Right lobe of liver (tissue), 6 donors: ENCODE measurements around the gene RAB25. TPM values are rescaled to one million over a fixed set of nuclear protein-coding genes. Genes with fewer than 3 reads are reported as not detected.
"Not testable (repeated sequence)": the region's sequence is repeated elsewhere in the genome, so short reads cannot be mapped to it uniquely, and the experiment has no call there.

Experiments
- ATAC-seq, 4 donors: fragments of 200-7000 bp; cut with Tn5 transposase; one replicate each; pipeline ENCODE4 v1.9.1; 2020; ENCODE audit warnings: mild to moderate bottlenecking in 4 of 4, moderate library complexity in 4 of 4
- DNase-seq, 3 donors: peaks; one replicate each; pipeline ENCODE4 v3.0.0-alpha.2; 2020
- H3K27ac ChIP-seq, 3 donors: fragments of 200-600 bp; one replicate each; pipeline ENCODE4 v1.8.0; 2022
- H3K27me3 ChIP-seq, 2 donors: fragments of 200-600 bp; one replicate each; pipeline ENCODE4 v1.8.0; 2022
- H3K36me3 ChIP-seq, 4 donors: fragments of 200-600 bp; sonication (generic) in 1 of 4; one replicate each; pipeline versions ENCODE4 v1.5.1 to v1.8.0; 2017 to 2022; ENCODE audit warnings: control low read depth in 1 of 4
- H3K4me1 ChIP-seq, 4 donors: fragments of 200-600 bp; sonication (generic) in 1 of 4; one replicate each; pipeline versions ENCODE4 v1.5.1 to v1.8.0; 2017 to 2022; ENCODE audit warnings: control low read depth in 1 of 4
- H3K4me3 ChIP-seq, 3 donors: fragments of 200-600 bp; one replicate each; pipeline ENCODE4 v1.8.0; 2022
- H3K9me3 ChIP-seq, 4 donors: fragments of 200-600 bp; sonication (generic) in 1 of 4; one replicate each; pipeline versions ENCODE4 v1.5.1 to v1.8.0; 2017 to 2022; ENCODE audit warnings: control low read depth in 1 of 4
- POLR2A ChIP-seq: fragments of 450-650 bp; IDR thresholded peaks from one replicate; pipeline ENCODE4 v1.6.1; 2017; ENCODE audit warnings: antibody characterized with exemption, mild to moderate bottlenecking
- whole genome bisulfite sequencing: methylation state at CpG from one replicate; pipeline ENCODE4 v1.1.6; 2018; ENCODE audit warnings: low coverage, low lambda C conversion rate; ENCODE audit not compliant: insufficient coverage; ENCODE audit errors: missing lambda C conversion rate; 5-methylcytosine and 5-hydroxymethylcytosine counted together
- intact Hi-C, 2 donors: fragments of 100-400 bp; cut with DNase I; formaldehyde crosslinking; loops; one replicate each; pipeline versions ENCODE4 v1.11.2 to v1.14.1; 2022
- total RNA-seq, 6 experiments: library from RNA; depleted of rRNA in 2 of 6; stranded (reverse); fragments of >200 nt in 2 of 6; fragmentation: NEBNext Ultra II Directional in 3 of 6; extraction: Animal tissue kit (Norgen Biotek cat#: 25700) in 3 of 6; gene quantifications; one replicate each; pipeline versions ENCODE4 v1.1.0 to v1.2.4, GENCODE V29; 2016 to 2023
- TF ChIP-seq, protein P1 (sequence below), 4 donors: fragments of 200-600 bp in 3 of 4; fragments of 450-650 bp in 1 of 4; IDR thresholded peaks; one replicate each; pipeline versions ENCODE4 v1.5.1 to v1.8.0; 2016 to 2022; ENCODE audit warnings: antibody characterized with exemption in 4 of 4, mild to moderate bottlenecking in 2 of 4
- donor health status: DM: no; HTN: yes; CAD: no.
- donor health status: DM: no; HTN: no; CAD: no.
- donor health status: DM: no; HTN: no; CAD: no.
- donor health status: DM: no; HTN: yes; CAD: no.
- donor health status: DM: no; HTN: yes; CAD: no.

Gene RAB25
- total RNA-seq, 6 experiments from 2014 or later = 0.40 to 3.2 (median 0.77) TPM

DNA sequence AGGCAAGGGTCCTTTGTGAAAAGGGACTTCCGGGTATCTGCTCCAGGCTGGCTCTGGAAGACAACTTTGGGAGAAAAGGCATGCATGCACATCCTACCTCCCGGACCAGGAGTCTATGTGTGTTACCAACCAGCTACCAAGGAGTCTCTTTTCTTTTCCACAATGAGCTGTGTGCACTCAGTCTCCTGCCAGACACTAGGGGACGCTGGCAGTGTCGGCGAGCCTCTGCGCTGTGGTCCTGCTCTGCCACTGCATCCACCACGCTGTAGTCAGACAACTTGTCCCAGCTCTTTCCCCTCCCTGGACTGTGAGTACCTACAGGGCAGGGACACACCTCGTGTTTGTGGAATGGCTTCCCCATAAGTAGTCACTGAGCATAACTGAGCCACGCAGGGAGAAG lies 35.1 kb upstream of the RAB25 start:
- Histone ChIP-seq H3K27me3 (no peaks in the 10 kb centered on the region), H3K36me3 (no peaks in the 10 kb centered on the region), H3K4me3 (no peak overlapping the region), H3K9me3 (no peaks in the 10 kb centered on the region), H3K4me1 (no peaks in the 10 kb centered on the region), H3K27ac (no peak overlapping the region)
- ATAC-seq (peak; percentile 67 to 83 (median 75)), DNase-seq (peak in 1 of 3 donors; percentile 40)
- intact Hi-C loops = no loop called here
- TF ChIP-seq POLR2A = no peak
- TF ChIP-seq, protein P1, sequence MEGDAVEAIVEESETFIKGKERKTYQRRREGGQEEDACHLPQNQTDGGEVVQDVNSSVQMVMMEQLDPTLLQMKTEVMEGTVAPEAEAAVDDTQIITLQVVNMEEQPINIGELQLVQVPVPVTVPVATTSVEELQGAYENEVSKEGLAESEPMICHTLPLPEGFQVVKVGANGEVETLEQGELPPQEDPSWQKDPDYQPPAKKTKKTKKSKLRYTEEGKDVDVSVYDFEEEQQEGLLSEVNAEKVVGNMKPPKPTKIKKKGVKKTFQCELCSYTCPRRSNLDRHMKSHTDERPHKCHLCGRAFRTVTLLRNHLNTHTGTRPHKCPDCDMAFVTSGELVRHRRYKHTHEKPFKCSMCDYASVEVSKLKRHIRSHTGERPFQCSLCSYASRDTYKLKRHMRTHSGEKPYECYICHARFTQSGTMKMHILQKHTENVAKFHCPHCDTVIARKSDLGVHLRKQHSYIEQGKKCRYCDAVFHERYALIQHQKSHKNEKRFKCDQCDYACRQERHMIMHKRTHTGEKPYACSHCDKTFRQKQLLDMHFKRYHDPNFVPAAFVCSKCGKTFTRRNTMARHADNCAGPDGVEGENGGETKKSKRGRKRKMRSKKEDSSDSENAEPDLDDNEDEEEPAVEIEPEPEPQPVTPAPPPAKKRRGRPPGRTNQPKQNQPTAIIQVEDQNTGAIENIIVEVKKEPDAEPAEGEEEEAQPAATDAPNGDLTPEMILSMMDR (IDR thresholded peaks at IDR 0.05) = peak; percentile 37 to 44 (median 38)
- 18% methylated on average over 8 of the region's 9 CpGs for WGBS

DNA sequence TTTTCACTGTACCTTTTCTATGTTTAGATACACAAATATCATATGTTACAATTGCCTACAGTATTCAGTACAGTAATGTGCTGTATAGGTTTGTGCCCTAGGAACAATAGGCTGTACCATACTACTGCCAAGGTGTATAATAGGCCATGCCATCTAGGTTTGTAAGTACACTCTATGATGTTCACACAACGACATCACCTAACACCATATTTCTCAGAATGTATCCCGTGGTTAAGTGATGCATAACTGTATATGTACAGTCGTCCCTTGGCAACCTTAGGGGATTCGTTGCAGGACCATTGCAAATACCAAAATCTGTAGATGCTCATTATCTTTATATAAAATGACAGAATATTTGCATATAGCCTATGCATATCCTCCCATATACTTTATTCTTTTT lies 34.4 kb upstream of the RAB25 start:
- H3K9me3 ChIP-seq = no peaks in the 10 kb centered on the region
- H3K4me3 ChIP-seq = no peak overlapping the region
- ATAC-seq = no peak
- 76% methylated on average over 4 of the region's 4 CpGs for WGBS
- intact Hi-C loops = no loop called here
- DNase-seq = no peak
- H3K4me1 ChIP-seq = no peaks in the 10 kb centered on the region
- H3K27ac ChIP-seq = no peak overlapping the region
- no peaks in the 10 kb centered on the region for H3K27me3 ChIP-seq
- TF ChIP-seq POLR2A = no peak
- TF ChIP-seq, protein P1 (IDR thresholded peaks at IDR 0.05) = no peak
- no peaks in the 10 kb centered on the region for H3K36me3 ChIP-seq

DNA sequence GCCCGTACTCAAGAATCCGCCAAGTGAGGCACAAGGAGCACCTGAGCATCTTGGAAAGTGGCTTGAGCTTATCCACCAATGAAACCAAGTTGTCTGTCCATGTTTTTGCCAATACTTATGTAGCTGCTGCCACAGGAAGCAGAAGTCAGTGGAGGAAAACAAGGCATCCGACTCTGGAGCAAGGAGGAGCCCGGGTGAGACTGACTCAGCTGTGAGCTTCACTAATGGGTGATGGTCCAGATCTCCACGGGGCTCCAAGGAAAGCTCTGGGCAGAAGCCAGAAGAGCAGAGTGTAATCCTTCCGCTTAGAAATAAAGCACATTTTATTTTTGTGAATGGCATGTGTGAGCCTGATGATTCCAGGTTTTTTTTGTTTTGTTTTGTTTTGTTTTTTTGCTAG lies 27.9 kb upstream of the RAB25 start:
- WGBS = 87% methylated on average over 4 of the region's 6 CpGs
- intact Hi-C loops = no loop called here

DNA sequence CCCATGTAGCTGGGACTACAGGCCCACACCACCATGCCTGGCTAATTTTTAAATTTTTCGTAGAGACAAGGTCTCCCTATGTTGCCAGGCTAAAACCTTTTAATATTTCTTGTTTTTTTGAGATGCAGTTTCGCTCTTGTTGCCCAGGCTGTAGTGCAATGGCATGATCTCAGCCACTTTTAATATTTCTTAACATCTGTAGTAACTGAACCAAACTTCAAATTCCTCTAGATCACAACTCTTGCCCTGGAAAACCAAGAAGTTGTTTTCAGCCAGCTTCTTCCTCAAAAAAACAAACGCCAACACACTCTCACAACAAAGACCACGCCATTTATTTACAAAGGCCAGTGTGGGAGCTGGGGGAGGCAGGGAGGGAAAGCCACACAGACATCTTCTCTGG lies 26.0 kb upstream of the RAB25 start:
- DNase-seq, H3K4me3 ChIP-seq, H3K9me3 ChIP-seq, H3K27ac ChIP-seq, intact Hi-C loops, H3K4me1 ChIP-seq, H3K27me3 ChIP-seq, ATAC-seq: not testable (repeated sequence)
- H3K36me3 ChIP-seq = peaks cover 0 to 17% (median 0%) of the 10 kb centered on the region in 4 donors
- 97% methylated on average over 3 of the region's 4 CpGs for WGBS

More for the DNA sequence above, 27.9 kb upstream of the RAB25 start:
- Histone ChIP-seq H3K27me3 (no peaks in the 10 kb centered on the region), H3K36me3 (peaks cover 0 to 13% (median 0%) of the 10 kb centered on the region in 4 donors), H3K9me3 (no peaks in the 10 kb centered on the region), H3K27ac (no peak overlapping the region), H3K4me1 (no peaks in the 10 kb centered on the region), H3K4me3 (no peak overlapping the region)
- no peak for DNase-seq
- no peak for TF ChIP-seq POLR2A
- TF ChIP-seq, protein P1 (IDR thresholded peaks at IDR 0.05) = no peak
- peak; percentile 37 to 71 (median 48) for ATAC-seq

DNA sequence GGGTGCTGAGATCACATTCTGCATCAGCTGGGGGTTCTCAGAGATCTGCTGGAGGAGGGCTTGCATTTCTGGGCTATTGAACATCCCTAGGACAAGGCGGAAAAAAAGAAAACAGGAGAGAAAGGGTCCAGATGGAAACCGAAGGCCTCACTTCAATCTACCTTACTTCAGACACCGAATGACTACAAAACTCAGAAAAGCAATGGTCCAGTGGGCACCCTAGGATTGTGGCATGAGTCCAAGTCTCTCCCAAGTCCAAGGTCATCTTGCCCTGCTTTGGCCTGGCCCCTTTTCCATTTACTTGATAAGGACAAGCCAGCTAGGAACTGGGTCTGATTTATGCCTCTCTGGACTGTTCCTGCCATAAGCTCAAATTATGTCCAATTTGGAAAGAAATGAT lies 18.1 kb upstream of the RAB25 start:
- TF ChIP-seq POLR2A = no peak
- TF ChIP-seq, protein P1 (IDR thresholded peaks at IDR 0.05) = no peak
- WGBS = 75% methylated on average over 2 of the region's 3 CpGs

More for the DNA sequence above, 18.1 kb upstream of the RAB25 start:
- H3K4me1 ChIP-seq = no peaks in the 10 kb centered on the region
- no peaks in the 10 kb centered on the region for H3K9me3 ChIP-seq
- no peak overlapping the region for H3K27ac ChIP-seq
- no peak overlapping the region for H3K4me3 ChIP-seq
- no peaks in the 10 kb centered on the region for H3K27me3 ChIP-seq
- peaks cover 0 to 27% (median 6%) of the 10 kb centered on the region in 4 donors for H3K36me3 ChIP-seq
- DNase-seq = no peak
- intact Hi-C loops = no loop called here
- no peak for ATAC-seq
